K562 (cell line): Measurements from ENCODE around the gene RTBDN. TPM values are rescaled to one million over a fixed set of nuclear protein-coding genes. Genes with fewer than 3 reads are reported as not detected.
A peak's percentile ranks its signal among the peaks of the same experiment; 100 is the strongest.

Experiments
- CTCFL ChIP-seq: IDR thresholded peaks from 2 replicates; pipeline ENCODE4 v1.6.1; 2011; ENCODE audit warnings: borderline replicate concordance, low read depth, mild to moderate bottlenecking, moderate library complexity, low read length; ENCODE audit not compliant: insufficient read depth, poor library complexity, severe bottlenecking
- HBP1 ChIP-seq: fragments of 450-650 bp; formaldehyde crosslinking; IDR thresholded peaks from 2 replicates; pipeline ENCODE4 v1.4.0; 2022; ENCODE audit warnings: missing genetic modification characterization
- HDGF ChIP-seq: fragments of 450-650 bp; IDR thresholded peaks from 2 replicates; pipeline ENCODE4 v1.6.1; 2016
- KDM1A ChIP-seq, 2 experiments: fragments of 450-650 bp; IDR thresholded peaks; 2 replicates each; pipeline ENCODE4 v1.6.1; 2016; ENCODE audit warnings: mild to moderate bottlenecking in 2 of 2
- MYC ChIP-seq, 2 experiments: fragments of 250-450 bp in 1 of 2; sonication (Bioruptor Pico) in 1 of 2; IDR thresholded peaks; 2 replicates each; pipeline versions ENCODE4 v1.5.1 to v1.6.1; 2012 to 2021; ENCODE audit warnings: low read depth in 2 of 2, borderline replicate concordance in 1 of 2, improper control_type of control experiment in 1 of 2, low read length in 1 of 2, mild to moderate bottlenecking in 1 of 2, moderate library complexity in 1 of 2
- NEUROD1 ChIP-seq: fragments of 150-350 bp; IDR thresholded peaks from 2 replicates; pipeline ENCODE4 v1.6.1; 2014; ENCODE audit warnings: borderline replicate concordance, low read length, low read depth; ENCODE audit not compliant: partially characterized antibody
- RAD21 ChIP-seq, 2 experiments: fragments of 250-450 bp in 1 of 2; fragments of 450-650 bp in 1 of 2; sonication (Bioruptor Pico) in 1 of 2; formaldehyde crosslinking in 1 of 2; IDR thresholded peaks in 1 of 2; conservative IDR thresholded peaks in 1 of 2; 2 replicates each; pipeline versions ENCODE4 v1.4.0 to v1.8.0; 2020 to 2022; ENCODE audit warnings: mild to moderate bottlenecking in 2 of 2, moderate library complexity in 1 of 2
- RCOR1 ChIP-seq, 2 experiments: IDR thresholded peaks; 2 replicates each; pipeline ENCODE4 v1.6.1; 2012; ENCODE audit warnings: low read depth in 2 of 2, low read length in 2 of 2, borderline replicate concordance in 1 of 2, improper control_type of control experiment in 1 of 2
- STAG1 ChIP-seq: sonication (generic); formaldehyde crosslinking; IDR thresholded peaks from 2 replicates; pipeline ENCODE4 v1.5.0; 2020; ENCODE audit warnings: missing genetic modification reagents, borderline replicate concordance
- TBL1XR1 ChIP-seq, 2 experiments: IDR thresholded peaks; 2 replicates each; pipeline ENCODE4 v1.6.1; 2012; ENCODE audit warnings: improper control_type of control experiment in 2 of 2, low read length in 2 of 2, mild to moderate bottlenecking in 1 of 2
- ZBTB40 ChIP-seq, 2 experiments: fragments of 450-650 bp in 1 of 2; sonication (generic) in 1 of 2; formaldehyde crosslinking in 1 of 2; IDR thresholded peaks; 2 replicates each; pipeline versions ENCODE4 v1.7.1 to v1.9.0; 2016 to 2022; ENCODE audit warnings: inconsistent platforms in 1 of 2, mild to moderate bottlenecking in 1 of 2, missing genetic modification reagents in 1 of 2
- polyA plus RNA-seq, 8 experiments: library from polyadenylated mRNA; depleted of rRNA in 4 of 8; stranded (reverse) in 5 of 8; unstranded in 3 of 8; fragments of >200 nt; fragmentation: Nextera tagmentation in 2 of 8; fragmentation: Illumina TruSeq in 1 of 8; extraction: Ambion mirVana in 2 of 8; extraction: Trizol in 1 of 8; gene quantifications; 2 replicates each; pipeline versions ENCODE4 v1.2.1 to v1.2.3, GENCODE V29; 2011 to 2014; ENCODE audit warnings: inconsistent platforms in 1 of 8, missing spikeins in 1 of 8
- total RNA-seq, 7 experiments: library from RNA; depleted of rRNA in 6 of 7; stranded (reverse); fragments of >200 nt in 6 of 7; fragmentation: Illumina TruSeq in 2 of 7; extraction: Trizol in 2 of 7; gene quantifications; 2 replicates each; pipeline versions ENCODE4 v1.2.1 to v1.2.3, GENCODE V29; 2011 to 2021; ENCODE audit warnings: low replicate concordance in 1 of 7

Gene RTBDN
- total and polyA plus RNA-seq, 9 of the 15 experiments (the other 6 are each of a cell fraction or from before 2014, with no cell fraction given) = 0.20 to 2.3 (median 0.72) TPM; not detected in 1

GRCh38 chr19:12796146-12797071 is 38.0 kb downstream of the RTBDN start (continued):
- TF ChIP-seq ZBTB40 (IDR thresholded peaks at IDR 0.05) (0 out of 2 replicates have a peak, but pooled peaks have one; percentile 21), ZBTB40 (CRISPR knock-in tag; IDR thresholded peaks at IDR 0.05) (no peak), HDGF (0 out of 2 replicates have a peak, but pooled peaks have one; percentile 32), NEUROD1 (peak; percentile 37), HBP1 (CRISPR knock-in tag) (0 out of 2 replicates have a peak, but pooled peaks have one; percentile 30), MYC (IDR thresholded peaks at IDR 0.05; ENCODE audit: low read depth, low read length) (peak; percentile 57), MYC (CRISPR knock-in tag; IDR thresholded peaks at IDR 0.05; ENCODE audit: borderline replicate concordance, low read depth) (no peak), RAD21 (CRISPR knock-in tag; conservative IDR thresholded peaks at IDR 0.05 in 1 of 2, IDR thresholded peaks at IDR 0.05 in 1 of 2) (peak; percentile 95 to 98), STAG1 (CRISPR knock-in tag) (peak; percentile 91), CTCFL (peak; percentile 43), TBL1XR1 (IDR thresholded peaks at IDR 0.05; ENCODE audit: low read length in 2 of 2) (0 out of 4 replicates have a peak, but pooled peaks of 1 of the 2 experiments have one; percentile 8), KDM1A (IDR thresholded peaks at IDR 0.05) (peak in 1 of 2 experiments; percentile 41; a peak in 1 of 4 replicates), RCOR1 (IDR thresholded peaks at IDR 0.05; ENCODE audit: borderline replicate concordance in 1 of 2, low read depth in 2 of 2, low read length in 2 of 2) (no peak)
